ENCODE data around the gene TMEM256. TPM values are rescaled to one million over a fixed set of nuclear protein-coding genes. Genes with fewer than 3 reads are reported as not detected.
A peak's percentile ranks its signal among the peaks of the same experiment; 100 is the strongest.

TMEM256 gene
- total RNA-seq, 3 donors from 2014 or later (not counting 1 experiment from before 2014, with no cell fraction given) = 31.8 to 35.9 (median 34.2) TPM

- peaks cover 21 to 28% of the 10 kb centered on the region in 2 donors for H3K27me3 Mint-ChIP-seq (ENCODE audit: low read depth in 2 of 2)
- peak overlapping the region in 1 of 2 donors; percentile 60 for H3K27ac Mint-ChIP-seq
- H3K36me3 Mint-ChIP-seq = peaks cover 2% of the 10 kb centered on the region
- WGBS (ENCODE audit: insufficient coverage) = 51% methylated on average over 23 of the region's 23 CpGs
- intact Hi-C loops (cut with micrococcal nuclease) = no loop called here
- H3K9me3 ChIP-seq (ENCODE audit: control insufficient read depth, insufficient read depth, low read length) = no peaks in the 10 kb centered on the region
- TF ChIP-seq CTCF (IDR thresholded peaks at IDR 0.05) = no peak
- H3K4me3 ChIP-seq (ENCODE audit: low read length) = peak overlapping the region; percentile 56
- peaks cover 0 to 11% of the 10 kb centered on the region in 2 donors for H3K4me1 Mint-ChIP-seq
- H3K4me3 Mint-ChIP-seq = peak overlapping the region; percentile 77
- H3K9me3 Mint-ChIP-seq = no peaks in the 10 kb centered on the region
- peaks cover 25% of the 10 kb centered on the region for H3K27me3 ChIP-seq (ENCODE audit: control insufficient read depth, insufficient read depth, low read length)
- DNase-seq (no peak), ATAC-seq (no peak)
- H3K27ac ChIP-seq (ENCODE audit: low read length) = peak overlapping the region; percentile 45
- H3K4me1 ChIP-seq (ENCODE audit: control insufficient read depth, insufficient read depth, low read length) = peaks cover 22% of the 10 kb centered on the region
- peaks cover 15% of the 10 kb centered on the region for H3K36me3 ChIP-seq (ENCODE audit: control insufficient read depth, insufficient read depth, low read length)
These were observed 19.3 kb downstream of the TMEM256 start for GRCh38 chr17:7384489-7385081.

GRCh38 chr17:7383742-7384488 is 20.0 kb downstream of the TMEM256 start:
- H3K4me3 ChIP-seq (ENCODE audit: low read length) = peak overlapping the region; percentile 56
- WGBS (ENCODE audit: insufficient coverage) = 10% methylated on average over 65 of the region's 65 CpGs
- Mint-ChIP-seq H3K9me3 (no peaks in the 10 kb centered on the region), H3K4me3 (peak overlapping the region; percentile 77), H3K4me1 (peaks cover 0 to 11% of the 10 kb centered on the region in 2 donors), H3K36me3 (peaks cover 9% of the 10 kb centered on the region), H3K27me3 (ENCODE audit: low read depth in 2 of 2) (peaks cover 28 to 35% of the 10 kb centered on the region in 2 donors), H3K27ac (peak overlapping the region in 1 of 2 donors; percentile 60)
- DNase-seq (peak; percentile 59 to 92), ATAC-seq (peak; percentile 91 to 97 (median 96))
- peaks cover 8% of the 10 kb centered on the region for H3K36me3 ChIP-seq (ENCODE audit: control insufficient read depth, insufficient read depth, low read length)
- H3K9me3 ChIP-seq (ENCODE audit: control insufficient read depth, insufficient read depth, low read length) = no peaks in the 10 kb centered on the region
- TF ChIP-seq CTCF (IDR thresholded peaks at IDR 0.05) = no peak
- H3K4me1 ChIP-seq (ENCODE audit: control insufficient read depth, insufficient read depth, low read length) = peaks cover 22% of the 10 kb centered on the region
- intact Hi-C loops (cut with micrococcal nuclease) = no loop called here
- H3K27me3 ChIP-seq (ENCODE audit: control insufficient read depth, insufficient read depth, low read length) = peaks cover 27% of the 10 kb centered on the region
- peak overlapping the region; percentile 45 for H3K27ac ChIP-seq (ENCODE audit: low read length)

GRCh38 chr17:7383371-7383741 is 20.5 kb downstream of the TMEM256 start:
- TF ChIP-seq CTCF (IDR thresholded peaks at IDR 0.05) = no peak
- ATAC-seq (no peak), DNase-seq (no peak)
- Mint-ChIP-seq H3K9me3 (no peaks in the 10 kb centered on the region), H3K4me3 (peak overlapping the region; percentile 45), H3K27ac (no peak overlapping the region), H3K36me3 (peaks cover 10% of the 10 kb centered on the region), H3K27me3 (ENCODE audit: low read depth in 2 of 2) (peaks cover 30 to 35% of the 10 kb centered on the region in 2 donors), H3K4me1 (peaks cover 0 to 11% of the 10 kb centered on the region in 2 donors)
- Histone ChIP-seq H3K4me3 (ENCODE audit: low read length) (no peak overlapping the region), H3K27me3 (ENCODE audit: control insufficient read depth, insufficient read depth, low read length) (peaks cover 27% of the 10 kb centered on the region), H3K4me1 (ENCODE audit: control insufficient read depth, insufficient read depth, low read length) (peaks cover 22% of the 10 kb centered on the region), H3K9me3 (ENCODE audit: control insufficient read depth, insufficient read depth, low read length) (no peaks in the 10 kb centered on the region), H3K27ac (ENCODE audit: low read length) (no peak overlapping the region), H3K36me3 (ENCODE audit: control insufficient read depth, insufficient read depth, low read length) (peaks cover 4% of the 10 kb centered on the region)
- intact Hi-C loops (cut with micrococcal nuclease) = no loop called here
- 93% methylated on average over 11 of the region's 11 CpGs for WGBS (ENCODE audit: insufficient coverage)

Measured in natural killer cell (primary cell).